Stimulated activated CD4-positive, alpha-beta T cell treated with anti-CD3 and anti-CD28 coated beads, Interleukin-15, amount 100 ng/mL, for 24 hours (primary cell): Measurements from ENCODE around the gene SART3.
A peak's percentile ranks its signal among the peaks of the same experiment; 100 is the strongest.
"Not testable (repeated sequence)": the region's sequence is repeated elsewhere in the genome, so short reads cannot be mapped to it uniquely, and the experiment has no call there.

Source experiments
- DNase-seq: peaks from one replicate; pipeline ENCODE4 v3.0.0-alpha.2; 2020

Gene SART3

GRCh38 chr12:108581311-108582227, 20.6 kb upstream of the SART3 start:
- no peak for DNase-seq

DNA sequence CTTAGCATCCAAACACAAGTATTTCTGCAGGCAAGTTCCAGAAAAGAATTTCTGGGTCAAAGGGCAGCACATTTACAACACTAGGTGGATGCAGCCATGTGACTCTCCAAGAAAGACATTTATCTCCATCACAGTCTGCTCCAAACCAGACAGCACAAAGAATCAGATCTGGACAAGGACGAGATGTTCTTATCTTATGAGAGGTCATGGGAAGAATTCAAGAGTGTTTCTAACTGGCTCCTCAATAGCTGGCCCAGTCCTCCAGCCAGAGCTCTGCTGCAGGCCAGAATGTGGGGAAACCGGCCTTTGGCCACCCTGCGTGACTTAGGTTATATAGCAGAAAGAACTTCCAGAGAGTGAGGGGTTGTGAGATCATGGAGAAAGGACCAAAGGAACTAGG, 19.6 kb upstream of the SART3 start:
- DNase-seq = no peak

DNA sequence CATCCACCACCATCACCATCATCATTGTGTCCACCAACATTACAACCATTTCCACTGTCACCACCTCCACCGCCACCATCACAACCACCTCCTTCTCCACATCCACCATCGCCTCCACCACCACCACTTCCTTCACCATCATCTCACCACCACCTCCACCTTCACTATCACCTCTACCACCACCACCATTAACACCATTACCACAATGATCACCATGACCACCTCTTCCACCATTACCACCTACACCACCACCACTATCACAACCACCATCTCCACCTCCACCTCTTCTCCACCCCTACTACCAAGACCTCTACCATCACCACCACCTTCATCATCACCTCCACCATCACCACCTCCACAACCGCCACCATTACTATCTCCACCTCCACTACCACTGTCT, 17.8 kb upstream of the SART3 start:
- no peak for DNase-seq

DNA sequence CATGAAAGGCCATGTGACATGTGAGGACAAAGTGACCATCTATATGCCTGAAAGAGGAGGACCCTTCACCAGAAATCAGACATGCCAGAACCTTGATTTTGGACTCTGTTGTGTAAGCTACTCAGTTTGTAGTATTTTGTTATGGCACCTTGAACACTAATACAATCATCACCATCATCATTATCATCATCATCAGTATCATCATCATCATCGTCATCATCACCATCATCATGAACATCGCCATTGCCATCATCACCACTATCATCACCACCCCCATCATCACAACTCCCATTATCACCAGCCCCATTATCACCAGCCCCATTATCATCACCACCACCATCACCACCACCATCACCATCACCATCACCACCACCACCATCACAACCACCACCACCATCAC, 17.3 kb upstream of the SART3 start:
- no peak for DNase-seq

DNA sequence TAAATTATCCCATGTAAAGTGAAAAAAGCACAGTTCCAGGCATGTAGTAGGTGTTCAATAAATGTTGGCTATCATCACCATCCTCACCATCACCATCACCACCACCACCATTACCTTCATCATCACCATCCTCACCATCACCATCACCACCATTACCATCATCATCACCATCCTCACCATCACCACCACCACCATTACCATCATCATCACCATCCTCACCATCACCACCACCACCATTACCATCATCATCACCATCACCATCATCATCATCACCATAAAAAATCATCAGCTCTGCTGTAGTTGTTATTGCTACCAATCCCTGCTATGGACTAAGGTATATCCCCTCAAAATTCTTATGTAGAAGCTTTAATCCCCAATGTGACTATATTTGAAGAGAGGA, 16.5 kb upstream of the SART3 start:
- no peak for DNase-seq

GRCh38 chr12:108576660-108577234, 15.8 kb upstream of the SART3 start:
- no peak for DNase-seq

DNA sequence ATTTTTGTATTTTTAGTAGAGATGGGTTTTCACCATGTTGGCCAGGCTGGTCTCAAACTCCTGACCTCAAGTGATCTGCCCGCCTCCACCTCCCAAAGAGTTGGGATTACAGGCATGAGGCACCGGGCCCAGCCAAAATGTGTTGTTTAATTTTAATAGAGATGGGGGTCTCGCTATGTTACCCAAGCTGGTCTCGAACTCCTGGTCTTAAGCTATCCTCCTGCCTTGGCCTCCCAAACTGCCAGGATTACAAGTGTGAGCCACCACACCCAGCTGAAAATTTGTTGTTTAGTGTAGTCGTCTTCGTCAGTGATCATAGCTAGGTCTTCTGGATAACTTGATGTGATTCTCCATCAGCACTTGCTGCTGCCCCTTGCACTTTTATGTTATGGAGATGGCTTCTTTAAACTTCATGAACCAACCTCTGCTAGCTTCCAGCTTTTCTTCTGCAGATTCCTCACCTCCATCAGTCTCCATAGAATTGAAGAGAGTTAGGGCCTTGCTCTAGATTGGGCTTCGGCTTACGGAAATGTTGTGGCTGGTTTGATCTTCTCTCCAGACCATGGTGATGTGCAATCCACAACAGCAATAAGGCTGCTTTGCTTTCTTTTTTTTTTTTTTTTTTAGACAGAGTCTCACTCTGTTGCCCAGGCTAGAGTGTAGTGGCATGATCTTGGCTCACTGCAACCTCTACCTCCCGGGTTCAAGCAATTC, 14.4 kb upstream of the SART3 start:
- no peak for DNase-seq

- DNase-seq = not testable (repeated sequence)
Measured at GRCh38 chr12:108574276-108574675, 13.3 kb upstream of the SART3 start.

DNA sequence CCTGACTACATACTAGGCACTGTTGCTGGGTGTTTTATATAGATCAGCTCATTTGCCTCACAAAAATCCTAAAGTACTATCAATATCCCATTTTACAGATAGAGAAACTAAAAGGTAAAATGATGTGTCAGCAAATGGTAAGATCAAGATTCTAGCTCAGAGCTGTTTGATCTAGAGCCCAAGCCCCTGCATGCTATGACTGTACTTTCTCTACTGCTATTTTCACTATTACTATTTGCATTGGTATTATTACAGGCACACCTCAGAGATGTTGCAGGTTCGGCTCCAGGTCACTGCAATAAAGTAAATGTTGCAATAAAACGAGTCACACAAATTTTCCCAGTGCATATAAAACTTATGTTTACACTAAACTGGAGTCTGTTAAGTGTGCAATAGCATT, 12.3 kb upstream of the SART3 start:
- peak; percentile 48 for DNase-seq

- no peak for DNase-seq
Measured at GRCh38 chr12:108572166-108572790, 11.3 kb upstream of the SART3 start.

DNA sequence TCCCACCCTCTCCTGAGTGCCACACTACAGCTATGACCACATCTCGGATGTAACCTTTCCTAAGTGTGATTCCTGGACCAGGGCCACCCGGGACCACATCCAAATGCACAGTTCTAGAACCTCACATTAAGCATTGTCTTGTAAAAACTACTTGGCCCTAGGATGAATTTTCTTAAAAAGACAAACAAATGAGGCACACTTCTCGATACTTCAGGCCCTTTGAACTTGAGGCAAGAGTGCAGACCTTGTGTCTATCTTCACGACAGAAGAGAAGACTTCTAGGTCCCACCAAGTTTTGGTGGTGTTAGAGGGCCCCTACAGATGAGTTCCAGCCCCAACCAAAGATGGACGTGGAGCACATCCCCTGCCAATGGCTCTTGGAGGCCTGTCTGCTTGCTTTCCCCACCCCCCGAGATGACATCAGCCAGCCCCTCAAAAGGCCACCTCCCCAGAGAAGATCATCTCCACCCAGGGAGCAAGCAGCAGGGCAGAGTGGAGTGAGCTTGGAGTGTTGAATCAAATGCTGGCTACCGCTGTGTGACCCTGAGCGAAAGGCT, 10.7 kb upstream of the SART3 start:
- DNase-seq = no peak

DNA sequence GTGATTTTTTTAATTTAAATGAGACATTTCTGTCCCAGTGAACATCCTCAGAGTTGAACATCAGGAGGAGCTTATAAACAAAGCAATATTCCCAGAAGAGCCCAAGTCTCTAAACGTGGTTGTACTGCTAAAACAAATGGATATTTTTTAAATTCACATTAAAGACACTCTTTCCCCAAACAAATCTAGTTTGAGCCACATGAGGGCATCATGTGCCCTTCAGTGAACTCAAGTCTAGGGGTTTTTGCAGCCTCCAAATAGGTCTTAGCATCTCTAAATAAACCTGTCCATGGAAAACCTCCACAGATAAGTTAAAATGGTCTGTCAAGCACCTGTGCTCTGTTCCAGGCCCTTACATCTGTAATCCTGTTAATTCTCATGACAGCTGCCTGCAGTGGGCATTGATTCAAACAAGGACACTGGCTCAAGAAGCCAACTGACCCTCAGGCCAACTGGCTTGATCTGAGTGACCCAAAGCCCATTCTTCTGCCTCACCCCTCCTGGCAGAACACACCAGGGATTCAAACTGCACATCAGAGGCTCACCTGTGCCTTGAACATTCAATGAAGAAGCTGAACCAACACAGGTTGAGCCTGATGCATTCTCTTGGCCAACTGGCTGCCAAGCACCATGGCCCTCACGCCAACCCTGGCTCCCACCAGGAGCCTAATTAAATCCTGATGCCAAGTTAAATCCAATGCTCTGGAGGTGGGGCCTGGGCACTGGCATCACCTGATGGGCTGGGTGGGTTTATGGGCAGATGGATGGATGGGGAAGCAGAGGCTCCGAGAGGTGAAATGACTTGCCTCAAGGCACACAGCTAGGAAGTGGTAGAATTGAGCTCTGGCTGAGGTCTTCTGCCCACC, 10.0 kb upstream of the SART3 start:
- DNase-seq = no peak

GRCh38 chr12:108568338-108569154, 7.6 kb upstream of the SART3 start:
- peak; percentile 78 for DNase-seq

- no peak for DNase-seq
Measured at GRCh38 chr12:108567406-108568337, 6.7 kb upstream of the SART3 start.

GRCh38 chr12:108566452-108566851, 5.5 kb upstream of the SART3 start:
- DNase-seq = no peak

DNA sequence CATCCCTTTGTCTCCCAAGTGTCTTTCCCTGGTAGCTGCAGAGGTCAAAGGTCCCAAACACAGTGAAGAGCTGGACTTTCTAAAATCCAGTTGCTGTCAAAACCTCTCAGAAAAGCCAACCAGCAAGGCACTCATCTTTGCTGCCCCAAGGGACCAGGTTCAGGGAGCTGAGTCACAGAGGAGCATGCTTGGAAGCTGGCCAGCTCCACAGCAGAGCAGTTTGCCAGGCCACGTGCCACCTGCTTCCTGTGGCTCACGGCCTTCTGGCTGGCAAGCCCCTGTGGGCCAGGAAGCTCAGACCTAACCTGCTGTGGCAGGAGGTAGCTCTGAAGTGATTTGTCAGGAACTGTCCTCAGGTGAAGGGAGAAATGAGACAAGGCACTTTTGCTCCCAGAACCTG, 5.0 kb upstream of the SART3 start:
- DNase-seq = peak; percentile 70

GRCh38 chr12:108565146-108565545, 4.2 kb upstream of the SART3 start:
- no peak for DNase-seq

- DNase-seq = no peak
Measured at GRCh38 chr12:108564724-108565123, 3.8 kb upstream of the SART3 start.

DNA sequence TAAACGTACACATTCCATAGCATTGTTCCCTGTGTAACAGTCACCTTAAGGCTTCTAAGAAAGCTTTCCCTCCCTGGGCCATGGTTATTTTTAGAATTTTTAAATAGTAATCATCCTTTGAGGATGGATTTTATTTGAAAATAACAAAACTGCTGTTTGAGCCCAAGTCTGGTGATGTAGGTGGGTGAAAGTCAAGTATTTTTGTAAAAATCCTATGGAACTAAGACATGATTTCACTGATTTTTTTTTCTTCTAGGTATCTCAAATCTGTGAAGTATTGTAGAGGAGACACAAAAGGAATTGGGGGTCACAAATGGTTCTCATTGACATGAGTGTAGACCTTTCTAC, 2.8 kb upstream of the SART3 start:
- no peak for DNase-seq
